Kidney epithelial cell (primary cell): ENCODE data around the gene PODNL1. TPM values are rescaled to one million over a fixed set of nuclear protein-coding genes. Genes with fewer than 3 reads are reported as not detected.

Experiments
- DNase-seq: peaks from one replicate; pipeline ENCODE4 v3.0.0-alpha.2; 2010; ENCODE audit warnings: low read depth
- H3K27me3 ChIP-seq: 2 replicates; pipeline ENCODE4 v1.6.0; 2011; ENCODE audit warnings: low read length; ENCODE audit not compliant: control insufficient read depth, insufficient read depth
- H3K36me3 ChIP-seq: 2 replicates; pipeline ENCODE4 v1.5.1; 2011; ENCODE audit warnings: low read length; ENCODE audit not compliant: control insufficient read depth, insufficient read depth
- H3K4me3 ChIP-seq: 2 replicates; pipeline ENCODE4 v1.5.1; 2011; ENCODE audit warnings: low read depth, mild to moderate bottlenecking, control low read depth, low read length
- CTCF ChIP-seq: IDR thresholded peaks from 2 replicates; pipeline ENCODE4 v1.5.1; 2011; ENCODE audit warnings: mild to moderate bottlenecking, moderate library complexity, low read length, control low read depth, inconsistent platforms; ENCODE audit not compliant: insufficient read depth, poor library complexity, severe bottlenecking
- total RNA-seq: library from RNA; depleted of rRNA; stranded (reverse); fragments of >200 nt; gene quantifications from 2 replicates; pipeline ENCODE4 v1.2.3, GENCODE V29; 2015

The PODNL1 gene
- not detected in 2 replicates for total RNA-seq

DNA sequence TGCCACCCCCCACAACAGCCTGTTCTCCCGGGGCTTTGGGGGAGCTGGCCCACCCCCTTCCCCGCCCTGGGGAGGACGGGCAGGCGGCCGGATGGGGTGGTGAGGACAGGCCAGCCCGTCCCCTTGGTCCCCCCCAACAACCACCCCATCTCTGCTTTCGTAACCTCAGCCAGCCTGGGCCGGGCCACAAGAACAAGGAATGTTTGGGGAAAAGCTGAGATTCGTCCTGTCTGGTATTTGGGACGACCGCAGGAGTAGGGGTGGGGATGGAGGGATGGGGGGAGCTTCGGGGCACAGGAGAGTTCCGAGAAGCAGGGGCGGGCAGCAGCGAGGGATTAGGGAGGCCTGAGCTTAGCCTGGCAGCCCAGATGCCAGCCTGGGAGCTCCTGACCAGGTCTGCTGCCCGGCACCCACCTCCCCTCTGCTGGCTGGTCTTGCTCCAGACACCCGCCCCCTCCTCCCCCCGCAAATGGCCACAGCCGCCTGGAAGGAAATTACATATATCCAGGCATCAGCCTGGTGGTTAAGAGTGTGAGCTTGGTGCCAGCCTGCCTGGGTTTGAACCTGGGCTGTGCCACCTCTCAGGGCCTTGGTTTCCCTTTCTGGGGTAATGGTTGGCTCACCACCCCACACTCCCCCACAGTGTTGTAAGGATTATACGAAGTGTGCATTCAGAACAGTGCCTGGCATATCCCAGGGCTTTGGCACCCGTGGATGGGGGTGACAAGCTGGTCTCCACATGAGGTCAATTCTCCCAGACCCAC, at the start of gene PODNL1:
Gene PODNL1, minus strand, starts transcription at position 117 of the 764 bp plus-strand sequence. CDS start 236 bp downstream, outside the sequence.
- no peak for TF ChIP-seq CTCF
- peak within 1 kb of the TSS; percentile 19 for H3K4me3 ChIP-seq
- H3K36me3 ChIP-seq = no peaks in the 10 kb centered on the region
- peaks cover 22% of the 10 kb centered on the region for H3K27me3 ChIP-seq
- no peak for DNase-seq

- Histone ChIP-seq H3K4me3 (no peak overlapping the region), H3K36me3 (peaks cover 1% of the 10 kb centered on the region), H3K27me3 (no peaks in the 10 kb centered on the region)
- no peak for DNase-seq
- TF ChIP-seq CTCF = no peak
These were observed 49.1 kb upstream of the PODNL1 start for GRCh38 chr19:13987101-13987890.

DNA sequence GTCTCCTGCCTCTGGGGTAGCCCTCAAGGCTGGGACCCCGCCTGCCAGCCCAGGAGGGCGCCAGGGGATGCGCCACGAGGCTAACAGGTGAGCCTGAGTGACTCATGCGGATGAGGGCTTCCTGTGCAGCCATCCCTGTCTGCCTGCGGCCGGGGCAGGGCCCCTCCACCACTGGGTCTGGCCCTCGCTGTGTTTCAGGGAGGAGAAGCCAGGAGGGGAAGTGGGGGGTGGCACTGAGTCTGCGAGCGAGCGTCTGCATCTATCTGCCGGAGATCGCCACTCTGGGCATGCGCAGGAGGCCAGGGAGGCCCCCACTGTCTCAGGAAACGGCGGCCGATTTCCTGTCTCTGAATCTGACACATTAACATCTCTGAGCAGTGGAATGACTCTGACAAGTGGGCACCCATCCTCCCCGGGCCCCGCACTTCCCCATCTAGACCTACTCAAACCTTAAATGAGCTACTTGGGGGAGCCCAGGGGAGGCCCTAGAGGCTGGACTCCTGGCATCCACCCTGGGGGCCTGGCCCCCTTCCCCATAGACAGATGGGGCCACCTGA, 48.2 kb upstream of the PODNL1 start:
- peaks cover 1% of the 10 kb centered on the region for H3K36me3 ChIP-seq
- TF ChIP-seq CTCF = no peak
- no peaks in the 10 kb centered on the region for H3K27me3 ChIP-seq
- DNase-seq = peak; percentile 77
- H3K4me3 ChIP-seq = no peak overlapping the region

DNA sequence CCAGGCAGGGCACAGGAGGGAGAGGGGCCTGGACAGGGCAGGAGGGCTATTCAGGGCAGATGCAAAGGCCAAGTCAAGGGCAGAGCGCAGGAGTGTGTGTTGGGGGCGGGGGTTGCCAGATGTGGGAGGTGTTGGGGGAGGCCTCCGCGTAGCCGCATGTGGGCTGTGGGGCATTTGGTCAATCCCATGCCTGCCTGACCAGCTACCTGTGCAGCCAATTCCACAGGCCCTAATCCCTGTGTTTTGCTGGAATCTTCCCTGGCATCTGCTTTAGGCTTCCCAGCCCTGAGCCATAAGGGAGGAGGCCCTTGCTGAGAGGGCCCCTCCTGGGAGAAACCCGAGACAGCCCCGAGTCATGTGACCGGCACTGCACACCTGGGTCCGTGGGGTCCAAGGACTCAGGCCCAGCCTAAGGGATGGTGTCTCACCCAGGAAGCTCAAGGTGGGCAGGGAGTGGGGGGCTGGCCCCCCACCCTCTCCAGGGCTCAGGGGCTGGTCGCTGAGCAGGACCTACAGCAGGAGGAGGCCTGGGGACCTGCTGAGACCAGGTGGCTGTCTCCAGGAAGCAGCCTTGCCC, 47.6 kb upstream of the PODNL1 start:
- H3K27me3 ChIP-seq = no peaks in the 10 kb centered on the region
- no peak overlapping the region for H3K4me3 ChIP-seq
- no peak for TF ChIP-seq CTCF
- DNase-seq = no peak
- peaks cover 1% of the 10 kb centered on the region for H3K36me3 ChIP-seq

DNA sequence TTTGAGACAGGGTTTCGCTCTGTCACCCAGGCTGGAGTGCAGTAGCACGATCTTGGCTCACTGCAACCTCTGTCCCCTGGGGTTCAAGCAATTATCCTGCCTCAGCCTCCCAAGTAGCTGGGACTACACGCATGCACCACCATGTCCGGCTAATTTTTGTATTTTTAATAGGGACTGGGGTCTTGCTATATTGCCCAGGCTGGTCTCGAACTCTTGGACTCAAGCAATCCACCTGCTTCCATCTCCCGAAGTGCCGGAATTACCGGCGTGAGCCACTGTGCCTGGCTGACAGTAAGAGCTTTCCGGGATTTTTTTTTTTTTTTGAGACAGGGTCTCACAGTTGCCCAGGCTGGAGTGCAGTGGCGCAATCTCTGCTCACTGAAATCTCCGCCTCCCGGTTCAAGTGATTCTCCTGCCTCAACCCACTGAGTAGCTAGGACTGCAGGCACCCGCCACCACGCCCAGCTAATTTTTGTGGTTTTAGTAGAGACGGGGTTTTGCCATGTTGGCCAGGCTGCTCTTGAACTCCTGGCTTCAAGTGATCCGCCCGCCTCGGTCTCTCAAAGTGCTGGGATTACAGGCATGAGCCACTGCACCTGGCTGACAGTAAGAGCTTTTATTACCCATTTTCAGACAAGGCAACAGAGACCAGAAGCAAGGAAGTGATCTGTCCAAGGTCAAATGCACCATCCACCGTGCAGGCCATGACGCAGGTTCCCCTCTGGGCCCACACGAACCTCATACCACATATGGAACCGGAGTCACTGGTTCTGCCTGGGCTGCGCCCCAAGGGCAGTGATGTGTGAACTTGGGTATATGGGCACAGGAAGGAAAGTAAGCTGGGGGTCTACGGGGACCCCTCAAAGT, 46.9 kb upstream of the PODNL1 start:
- peaks cover 1% of the 10 kb centered on the region for H3K36me3 ChIP-seq
- H3K4me3 ChIP-seq = no peak overlapping the region
- TF ChIP-seq CTCF = no peak
- H3K27me3 ChIP-seq = no peaks in the 10 kb centered on the region
- no peak for DNase-seq
